Renal pelvis (tissue), 4 donors: ENCODE data around the gene MAP3K14. TPM values are rescaled to one million over a fixed set of nuclear protein-coding genes. Genes with fewer than 3 reads are reported as not detected.

Experiments
- DNase-seq: peaks from one replicate; pipeline ENCODE4 v3.0.0-alpha.2; 2013
- polyA plus RNA-seq, 3 donors: library from polyadenylated mRNA; unstranded; fragments of 120-200 nt; gene quantifications; one replicate each; pipeline ENCODE4 v1.2.1, GENCODE V29; 2013; ENCODE audit not compliant: insufficient read length in 3 of 3

The MAP3K14 gene
- polyA plus RNA-seq, 3 donors, result 5.7 to 7.3 (median 7.3) TPM

GRCh38 chr17:45225051-45225700 lies 91.6 kb downstream of the MAP3K14 start:
- no peak for DNase-seq

- no peak for DNase-seq
These were observed 92.2 kb downstream of the MAP3K14 start for GRCh38 chr17:45224671-45225050.

DNA sequence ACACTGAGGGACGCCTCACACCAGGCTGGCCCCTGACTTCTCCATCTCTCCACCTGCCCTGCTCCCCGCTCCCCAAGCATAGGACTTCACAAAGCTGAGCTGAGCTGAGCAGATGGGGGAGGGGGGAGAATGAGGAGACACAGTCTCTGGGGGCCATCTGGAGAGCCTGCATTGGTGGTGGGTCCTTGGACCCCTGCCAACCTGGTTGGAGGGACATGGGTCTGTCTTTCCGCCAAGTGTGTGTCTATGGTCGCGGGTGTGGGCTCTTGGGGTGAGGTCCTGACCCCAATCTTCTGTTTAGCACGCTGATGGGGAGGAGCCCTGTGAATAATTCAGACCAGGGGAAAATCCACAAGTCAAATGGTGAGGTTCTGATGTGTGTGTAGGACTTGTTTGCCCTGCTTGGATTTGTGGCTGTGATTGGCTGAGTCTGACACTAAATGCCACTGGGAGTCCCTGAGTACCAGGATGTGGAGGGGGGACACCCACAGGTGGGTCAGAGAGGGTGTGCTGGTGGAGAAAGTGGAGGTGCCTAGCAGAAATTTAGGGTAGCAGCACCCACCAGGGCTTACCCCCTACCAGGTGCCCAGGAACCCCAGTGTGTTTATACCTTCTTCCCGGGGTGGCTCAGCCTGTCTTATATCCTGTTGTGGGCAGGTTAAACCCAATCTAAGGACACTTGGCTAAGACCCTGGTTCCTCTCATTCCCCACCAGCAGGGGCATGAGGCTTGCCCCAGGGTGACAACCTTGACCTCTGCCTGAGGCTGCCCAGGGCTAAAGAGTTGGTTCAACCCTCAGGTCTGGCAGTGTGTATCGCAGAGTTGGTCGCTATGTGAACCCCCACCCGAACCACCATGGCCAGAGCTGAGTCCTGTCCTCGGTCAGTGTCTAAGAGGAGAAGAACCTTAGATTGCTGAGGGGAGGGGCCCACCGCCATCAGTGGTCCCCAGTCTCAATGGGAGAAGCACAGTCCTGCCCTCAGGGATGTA lies 93.0 kb downstream of the MAP3K14 start:
- DNase-seq, result no peak

DNA sequence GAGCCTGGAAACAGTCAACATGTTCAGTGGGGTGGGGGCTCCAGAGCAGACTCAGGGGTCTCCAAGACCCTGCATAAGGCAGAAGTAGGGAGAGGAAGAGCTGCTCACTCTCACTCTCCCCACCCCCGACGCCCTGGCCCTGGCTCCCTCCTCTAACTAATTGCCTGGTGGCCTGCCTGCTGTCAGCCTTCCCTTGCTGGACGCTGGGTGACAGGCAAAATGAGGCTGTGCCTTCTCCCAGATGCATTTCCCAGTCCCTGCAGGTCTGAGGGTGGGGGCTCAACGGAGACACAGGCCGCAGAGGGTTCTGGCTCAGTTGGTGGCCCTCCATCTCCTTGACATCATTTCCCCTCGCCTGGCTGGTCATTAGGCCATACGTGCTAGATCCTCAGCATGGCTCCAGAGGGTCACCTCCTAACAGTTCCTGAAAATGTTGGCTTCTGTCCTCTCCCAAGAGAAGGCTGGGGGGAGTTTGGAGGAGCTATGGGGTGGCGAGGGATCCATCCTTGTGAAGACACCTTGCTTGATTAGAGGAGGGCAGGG lies 93.8 kb downstream of the MAP3K14 start:
- DNase-seq, result no peak

DNA sequence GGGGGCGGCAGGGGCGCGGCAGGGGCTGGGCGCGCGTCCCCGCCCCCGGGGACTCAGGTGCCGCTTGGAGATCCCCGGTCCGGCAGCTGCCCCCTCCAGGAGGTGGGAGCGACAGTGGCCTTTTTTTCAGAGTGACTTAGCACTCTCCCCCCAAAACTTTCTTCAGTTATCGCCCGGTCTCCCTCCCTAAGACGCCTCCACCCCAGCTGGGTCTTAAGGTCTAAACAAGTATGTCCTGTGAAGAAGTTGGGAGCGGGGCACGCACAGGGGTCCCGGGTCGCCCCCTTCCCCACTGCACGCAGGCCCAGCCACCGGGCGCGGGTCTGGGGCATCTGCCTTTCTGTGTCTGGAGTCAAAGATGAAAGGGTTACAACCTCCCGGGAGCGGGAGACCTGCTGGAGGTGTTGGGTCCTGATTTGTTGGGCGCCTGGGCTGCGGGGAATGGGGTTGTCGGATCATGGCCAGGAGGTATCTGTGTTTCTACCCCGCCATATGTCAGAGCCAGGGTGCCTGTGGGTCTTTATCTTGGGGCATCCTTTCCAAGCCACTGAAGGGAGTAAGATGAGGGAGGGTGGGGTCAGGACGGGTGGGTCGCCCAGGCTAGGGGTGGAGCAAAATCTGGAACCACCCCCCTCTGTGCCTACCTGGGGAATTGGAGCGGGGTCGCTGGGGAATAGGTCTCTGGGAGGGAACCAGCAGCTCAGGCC lies 94.4 kb downstream of the MAP3K14 start:
- DNase-seq, result no peak

DNA sequence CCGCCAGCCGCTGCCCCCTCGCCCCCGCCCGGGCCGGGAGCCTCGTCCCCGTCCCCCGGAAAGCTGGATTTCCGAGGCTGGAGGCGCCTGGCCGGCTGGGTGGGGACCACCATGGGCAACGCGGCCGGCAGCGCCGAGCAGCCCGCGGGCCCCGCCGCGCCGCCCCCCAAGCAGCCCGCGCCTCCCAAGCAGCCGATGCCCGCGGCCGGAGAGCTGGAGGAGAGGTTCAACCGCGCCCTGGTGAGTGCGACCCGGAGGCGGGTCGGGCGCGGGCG lies 94.9 kb downstream of the MAP3K14 start:
- no peak for DNase-seq

DNA sequence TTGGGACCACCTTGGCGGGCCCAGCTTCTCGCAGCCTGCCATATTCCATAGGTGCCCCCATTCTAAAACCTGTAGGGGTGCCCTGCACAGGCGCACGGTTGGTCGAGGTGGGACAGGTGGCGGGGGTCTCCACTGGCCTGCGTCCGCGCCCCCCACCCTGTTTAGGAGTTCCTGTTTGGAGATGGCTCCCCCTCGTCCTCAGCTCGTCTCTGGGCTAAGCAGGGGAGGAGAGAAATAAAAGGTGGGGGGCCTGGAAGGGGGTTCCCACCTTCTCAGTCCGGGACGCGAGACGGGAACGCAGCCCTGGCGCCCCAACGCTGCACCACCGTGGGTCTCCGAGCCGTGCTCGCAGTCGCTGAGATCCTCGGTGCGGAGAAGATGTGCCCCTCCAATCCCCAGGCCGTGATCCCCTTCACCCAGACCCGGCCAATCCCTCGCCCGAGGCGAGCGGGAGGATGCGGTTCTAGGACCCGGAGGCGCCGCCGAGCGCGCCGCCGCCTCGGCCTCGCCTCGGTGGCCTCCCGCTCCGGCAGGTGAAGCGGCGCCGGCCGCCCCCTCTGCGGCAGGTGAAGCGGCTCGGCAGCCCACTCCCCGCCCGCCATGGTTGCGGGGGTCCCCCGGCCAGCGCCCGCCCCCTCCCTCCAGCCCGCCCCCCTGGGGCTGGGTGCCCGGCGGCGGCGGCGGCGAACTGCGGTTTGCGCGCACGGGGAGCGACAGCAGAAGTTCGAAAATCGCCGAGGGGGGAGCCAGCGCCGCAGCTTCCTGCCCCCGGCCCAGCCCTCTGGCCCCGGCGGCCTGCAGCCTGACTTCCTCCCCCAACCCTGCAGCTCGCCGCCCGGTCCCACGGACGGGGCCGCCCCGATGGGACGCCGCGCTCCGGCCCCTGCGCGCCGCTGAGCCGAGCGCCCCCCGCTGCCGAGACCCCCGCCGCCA lies 95.5 kb downstream of the MAP3K14 start, which contains the start of gene FMNL1:
Gene FMNL1 (plus strand): TSS at position 805 of the 933 bp plus-strand sequence. CDS start 240 bp downstream, outside the sequence.
- no peak for DNase-seq

DNA sequence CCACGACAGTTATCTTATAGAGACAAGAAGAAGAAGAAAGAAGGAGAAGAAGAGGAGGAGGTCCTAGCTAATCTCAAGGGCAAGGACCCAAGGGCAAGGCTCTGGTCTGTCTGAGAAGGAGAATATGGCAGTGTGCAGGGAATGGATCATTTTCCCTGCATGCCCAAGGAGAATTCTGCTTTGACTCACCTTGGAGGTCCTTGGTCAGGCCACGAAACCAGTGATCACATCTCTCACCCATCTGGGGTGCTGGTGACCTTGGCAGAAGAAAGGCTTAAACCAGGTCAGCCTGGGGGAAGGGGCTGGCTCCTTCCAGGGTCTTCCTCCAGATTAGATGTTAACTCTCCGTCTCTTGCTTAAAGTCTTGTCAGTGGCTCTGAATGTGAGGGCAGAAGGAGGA lies 96.7 kb downstream of the MAP3K14 start:
- no peak for DNase-seq

- peak; percentile 80 for DNase-seq
These were observed 97.7 kb downstream of the MAP3K14 start for GRCh38 chr17:45218895-45219661.

Other genes with a start within 250 kb of the MAP3K14 start
- 10 to 100 TPM; 27.4 to 35.7 (median 30.1) TPM for gene PLCD3, start 184.5 kb downstream of the MAP3K14 start, polyA plus RNA-seq
- 10 to 100 TPM; 11.1 to 19.4 (median 16.4) TPM for gene ACBD4, start 181.3 kb downstream of the MAP3K14 start, polyA plus RNA-seq
- 10 to 100 TPM; 44.6 to 46.6 (median 44.8) TPM for gene HEXIM1, start 168.5 kb downstream of the MAP3K14 start, polyA plus RNA-seq
- gene HEXIM2, start 155.1 kb downstream of the MAP3K14 start, polyA plus RNA-seq, result 10 to 100 TPM; 16.6 to 18.6 (median 17.1) TPM
- gene FMNL1, start 95.1 kb downstream of the MAP3K14 start, polyA plus RNA-seq, result 1 to 10 TPM; 5.4 to 7.0 (median 6.3) TPM
- under 1 TPM; 0.09 to 0.61 (median 0.31) TPM for gene SPATA32, start 54.9 kb downstream of the MAP3K14 start, polyA plus RNA-seq
- 10 to 100 TPM; 15.7 to 21.7 (median 20.4) TPM for gene ARHGAP27, start 115.8 kb upstream of the MAP3K14 start, polyA plus RNA-seq
- 10 to 100 TPM; 12.6 to 17.3 (median 17.2) TPM for gene PLEKHM1, start 173.7 kb upstream of the MAP3K14 start, polyA plus RNA-seq